ENCODE measurements around the gene EFNB2. TPM values are rescaled to one million over a fixed set of nuclear protein-coding genes. Genes with fewer than 3 reads are reported as not detected.

The EFNB2 gene
- total and polyA plus RNA-seq, 2 of the 13 experiments (the other 11 are each of a cell fraction or from before 2014, with no cell fraction given): 0.11 to 0.20 TPM

- no peak for TF ChIP-seq USF2 (IDR thresholded peaks at IDR 0.05; ENCODE audit: low read depth, low read length)
- TF ChIP-seq USF2 (CRISPR knock-in tag; IDR thresholded peaks at IDR 0.05; ENCODE audit: borderline replicate concordance): no peak
- no peak for TF ChIP-seq ZNF256 (CRISPR knock-in tag; conservative IDR thresholded peaks at IDR 0.05)
- no peak for TF ChIP-seq ZNF639 (CRISPR knock-in tag; conservative IDR thresholded peaks at IDR 0.05)
- TF ChIP-seq REPIN1 (CRISPR knock-in tag; IDR thresholded peaks at IDR 0.05; ENCODE audit: borderline replicate concordance, low read depth): no peak
- TF ChIP-seq HOXA7 (CRISPR knock-in tag; IDR thresholded peaks at IDR 0.05): no peak
- no peak for TF ChIP-seq ZMYM3 (CRISPR knock-in tag; IDR thresholded peaks at IDR 0.05)
- TF ChIP-seq RXRB (CRISPR knock-in tag; IDR thresholded peaks at IDR 0.05; ENCODE audit: borderline replicate concordance): no peak
- TF ChIP-seq ZFY (CRISPR knock-in tag; IDR thresholded peaks at IDR 0.05): 0 out of 2 replicates have a peak, but pooled peaks have one; percentile 13
- TF ChIP-seq RAD21 (CRISPR knock-in tag; IDR thresholded peaks at IDR 0.05): peak; percentile 81
- peak; percentile 34; the same call in 1 of the 2 replicates for TF ChIP-seq UBTF (CRISPR knock-in tag; IDR thresholded peaks at IDR 0.05)
- no peak for TF ChIP-seq ZNF329 (CRISPR knock-in tag; IDR thresholded peaks at IDR 0.05; ENCODE audit: low read depth)
- 0 out of 2 replicates have a peak, but pooled peaks have one; percentile 40 for TF ChIP-seq CHD2 (IDR thresholded peaks at IDR 0.05; ENCODE audit: low read depth, low read length)
- TF ChIP-seq ZNF142 (CRISPR knock-in tag; IDR thresholded peaks at IDR 0.05): peak; percentile 84
Observed at GRCh38 chr13:106533101-106533942, 2.1 kb downstream of the EFNB2 start (continued).
